NCI-H2171 (cell line): ENCODE measurements around the gene VIL1.

Experiments
- DNase-seq: peaks from one replicate; lab custom pipeline; 2025; lab: John Stamatoyannopoulos, UW

VIL1 gene

GRCh38 chr2:218395090-218395444 is 23.9 kb upstream of the VIL1 start:
- DNase-seq, result no peak

- DNase-seq, result no peak
Observed at GRCh38 chr2:218395456-218395825, 23.5 kb upstream of the VIL1 start.

- DNase-seq, result peak; percentile 93
Observed at GRCh38 chr2:218395826-218396687, 22.9 kb upstream of the VIL1 start.

GRCh38 chr2:218396688-218397462 is 22.0 kb upstream of the VIL1 start:
- peak; percentile 55 for DNase-seq

GRCh38 chr2:218397463-218397819 is 21.5 kb upstream of the VIL1 start:
- no peak for DNase-seq

GRCh38 chr2:218397820-218398436 is 21.0 kb upstream of the VIL1 start:
- DNase-seq, result peak; percentile 52

GRCh38 chr2:218398437-218399390 is 20.2 kb upstream of the VIL1 start:
- DNase-seq, result peak; percentile 42

- peak; percentile 89 for DNase-seq
Observed at GRCh38 chr2:218399391-218400166, 19.3 kb upstream of the VIL1 start, which contains the start of gene CTDSP1. Gene CTDSP1, plus strand, starts transcription at chr2:218399868. Its CDS starts 223 bp downstream, at chr2:218400091.

GRCh38 chr2:218400167-218400929 is 18.6 kb upstream of the VIL1 start:
- DNase-seq, result no peak

- DNase-seq, result no peak
Observed at GRCh38 chr2:218400930-218401881, 17.7 kb upstream of the VIL1 start.

GRCh38 chr2:218401890-218402289 is 17.0 kb upstream of the VIL1 start:
- DNase-seq, result no peak

GRCh38 chr2:218402491-218402901 is 16.4 kb upstream of the VIL1 start:
- DNase-seq, result no peak

GRCh38 chr2:218402911-218403411 is 16.0 kb upstream of the VIL1 start:
- DNase-seq, result no peak

- DNase-seq, result no peak
Observed at GRCh38 chr2:218403810-218404209, 15.1 kb upstream of the VIL1 start.

GRCh38 chr2:218404351-218405085 is 14.4 kb upstream of the VIL1 start:
- DNase-seq, result no peak

GRCh38 chr2:218405086-218405745 is 13.7 kb upstream of the VIL1 start:
- DNase-seq, result no peak

- no peak for DNase-seq
Observed at GRCh38 chr2:218405746-218406208, 13.1 kb upstream of the VIL1 start.
